Body of pancreas (tissue), 4 donors: ENCODE results near the gene PREX1. TPM values are rescaled to one million over a fixed set of nuclear protein-coding genes. Genes with fewer than 3 reads are reported as not detected.

Experiments
- ATAC-seq: fragments of 150-250 bp; one replicate; pipeline ENCODE4 v1.9.1; 2016
- DNase-seq, 4 donors: peaks; one replicate each; pipeline ENCODE4 v3.0.0-alpha.2; 2019
- H3K27ac ChIP-seq, 4 donors: fragments of 200-600 bp; sonication (generic); 1 replicate in 3 of 4; 2 replicates in 1 of 4; pipeline versions ENCODE4 v1.5.1 to v1.6.1; 2016 to 2019; ENCODE audit warnings: mild to moderate bottlenecking in 1 of 4, mixed read lengths in 1 of 4, moderate library complexity in 1 of 4
- H3K27me3 ChIP-seq, 2 donors: fragments of 200-600 bp; sonication (generic); one replicate each; pipeline ENCODE4 v1.6.0; 2016; ENCODE audit warnings: mild to moderate bottlenecking in 1 of 2
- H3K36me3 ChIP-seq, 2 donors: fragments of 200-600 bp; sonication (generic); replicated peaks in 1 of 2; 2 replicates each; pipeline ENCODE4 v1.5.1; 2016; ENCODE audit warnings: low read depth in 2 of 2; ENCODE audit not compliant: insufficient read depth in 1 of 2
- H3K4me1 ChIP-seq: fragments of 200-600 bp; sonication (generic); one replicate; pipeline ENCODE4 v1.6.0; 2016
- H3K4me3 ChIP-seq, 2 donors: fragments of 200-600 bp; sonication (generic); 1 replicate in 1 of 2; 2 replicates in 1 of 2; pipeline ENCODE4 v1.5.1; 2016 to 2019
- H3K9me3 ChIP-seq, 3 donors: fragments of 200-600 bp; sonication (generic); 1 replicate in 2 of 3; 2 replicates in 1 of 3; pipeline ENCODE4 v1.5.1; 2016
- POLR2A ChIP-seq, 3 donors: fragments of 450-650 bp; IDR thresholded peaks; one replicate each; pipeline ENCODE4 v1.6.1; 2016; ENCODE audit warnings: antibody characterized with exemption in 3 of 3, mild to moderate bottlenecking in 2 of 3
- WGBS, 2 donors: methylation state at CpG; one replicate each; pipeline ENCODE4 v1.1.5; 2017; 5-methylcytosine and 5-hydroxymethylcytosine counted together
- intact Hi-C: fragments of 100-400 bp; cut with DNase I; formaldehyde crosslinking; loops from one replicate; pipeline ENCODE4 v1.15.1; 2023
- total RNA-seq, 2 donors: library from RNA; depleted of rRNA; stranded (reverse); fragments of >200 nt; gene quantifications; one replicate each; pipeline ENCODE4 v1.1.0, GENCODE V29; 2016
- TF ChIP-seq, protein P1 (sequence below), 7 experiments: fragments of 450-650 bp in 4 of 7; fragments of 200-600 bp in 3 of 7; sonication (generic) in 3 of 7; IDR thresholded peaks; one replicate each; pipeline ENCODE4 v1.5.1; 2016 to 2019; ENCODE audit warnings: antibody characterized with exemption in 7 of 7

Gene PREX1
- total RNA-seq, 2 donors from 2014 or later: 9.1 to 14.5 TPM

DNA sequence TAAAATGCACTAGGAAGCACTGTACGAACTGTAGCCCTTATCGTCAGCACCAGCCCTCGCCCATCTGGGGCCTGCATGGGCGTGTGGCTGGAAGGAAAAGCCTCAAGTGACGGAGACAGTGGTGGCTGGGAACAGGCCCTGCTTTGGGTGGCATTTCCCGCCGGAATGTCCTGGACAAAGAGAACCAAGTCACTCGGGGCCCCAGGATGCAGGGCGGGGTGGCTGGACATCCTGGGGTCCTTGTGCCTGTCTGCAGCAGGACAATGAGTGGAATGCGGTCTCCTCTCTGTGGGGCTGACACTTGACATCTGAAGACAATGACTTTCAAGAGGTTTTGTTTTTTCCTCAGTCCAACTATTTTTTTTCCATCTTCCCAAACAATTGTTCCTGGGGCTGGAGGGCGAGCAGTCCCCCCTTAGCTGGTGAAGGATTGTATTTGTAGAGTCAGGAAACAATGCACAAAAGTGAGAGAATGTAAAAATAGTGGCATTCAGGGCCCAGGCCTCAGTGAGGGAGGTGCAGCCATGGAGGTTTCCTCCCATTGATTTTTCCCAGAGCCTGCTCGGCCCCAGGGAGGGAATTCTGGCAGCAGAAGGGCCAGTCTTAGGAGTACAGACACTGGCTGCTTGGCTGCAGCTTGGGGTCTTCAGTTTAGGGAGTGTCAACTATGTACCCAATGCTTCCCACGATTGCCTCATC lies 64.4 kb downstream of the PREX1 start:
- ATAC-seq (peak; percentile 27), DNase-seq (no peak)
- TF ChIP-seq, protein P1, sequence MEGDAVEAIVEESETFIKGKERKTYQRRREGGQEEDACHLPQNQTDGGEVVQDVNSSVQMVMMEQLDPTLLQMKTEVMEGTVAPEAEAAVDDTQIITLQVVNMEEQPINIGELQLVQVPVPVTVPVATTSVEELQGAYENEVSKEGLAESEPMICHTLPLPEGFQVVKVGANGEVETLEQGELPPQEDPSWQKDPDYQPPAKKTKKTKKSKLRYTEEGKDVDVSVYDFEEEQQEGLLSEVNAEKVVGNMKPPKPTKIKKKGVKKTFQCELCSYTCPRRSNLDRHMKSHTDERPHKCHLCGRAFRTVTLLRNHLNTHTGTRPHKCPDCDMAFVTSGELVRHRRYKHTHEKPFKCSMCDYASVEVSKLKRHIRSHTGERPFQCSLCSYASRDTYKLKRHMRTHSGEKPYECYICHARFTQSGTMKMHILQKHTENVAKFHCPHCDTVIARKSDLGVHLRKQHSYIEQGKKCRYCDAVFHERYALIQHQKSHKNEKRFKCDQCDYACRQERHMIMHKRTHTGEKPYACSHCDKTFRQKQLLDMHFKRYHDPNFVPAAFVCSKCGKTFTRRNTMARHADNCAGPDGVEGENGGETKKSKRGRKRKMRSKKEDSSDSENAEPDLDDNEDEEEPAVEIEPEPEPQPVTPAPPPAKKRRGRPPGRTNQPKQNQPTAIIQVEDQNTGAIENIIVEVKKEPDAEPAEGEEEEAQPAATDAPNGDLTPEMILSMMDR (IDR thresholded peaks at IDR 0.05): no peak
- no peak for TF ChIP-seq POLR2A (IDR thresholded peaks at IDR 0.05)
- intact Hi-C loops: no loop called here
- H3K4me1 ChIP-seq: no peaks in the 10 kb centered on the region
- no peaks in the 10 kb centered on the region for H3K27me3 ChIP-seq
- WGBS, 2 donors: 70 to 80% methylated on average over 13 of the region's 13 CpGs
- H3K27ac ChIP-seq: peak overlapping the region in 1 of 4 donors; percentile 20
- no peak overlapping the region for H3K4me3 ChIP-seq
- H3K9me3 ChIP-seq: no peaks in the 10 kb centered on the region
- no peaks in the 10 kb centered on the region for H3K36me3 ChIP-seq

- no peak for ATAC-seq
- H3K27ac ChIP-seq: peak overlapping the region in 1 of 4 donors; percentile 13
- H3K4me1 ChIP-seq: no peaks in the 10 kb centered on the region
- H3K27me3 ChIP-seq: no peaks in the 10 kb centered on the region
- no peak for DNase-seq
- no peaks in the 10 kb centered on the region for H3K36me3 ChIP-seq
- WGBS, 2 donors: 83 to 89% methylated on average over 3 of the region's 3 CpGs
- no peak for TF ChIP-seq POLR2A (IDR thresholded peaks at IDR 0.05)
- TF ChIP-seq, protein P1 (IDR thresholded peaks at IDR 0.05): no peak
- H3K9me3 ChIP-seq: no peaks in the 10 kb centered on the region
- H3K4me3 ChIP-seq: no peak overlapping the region
- intact Hi-C loops: no loop called here
Measured at GRCh38 chr20:48761874-48762273, 65.9 kb downstream of the PREX1 start.

DNA sequence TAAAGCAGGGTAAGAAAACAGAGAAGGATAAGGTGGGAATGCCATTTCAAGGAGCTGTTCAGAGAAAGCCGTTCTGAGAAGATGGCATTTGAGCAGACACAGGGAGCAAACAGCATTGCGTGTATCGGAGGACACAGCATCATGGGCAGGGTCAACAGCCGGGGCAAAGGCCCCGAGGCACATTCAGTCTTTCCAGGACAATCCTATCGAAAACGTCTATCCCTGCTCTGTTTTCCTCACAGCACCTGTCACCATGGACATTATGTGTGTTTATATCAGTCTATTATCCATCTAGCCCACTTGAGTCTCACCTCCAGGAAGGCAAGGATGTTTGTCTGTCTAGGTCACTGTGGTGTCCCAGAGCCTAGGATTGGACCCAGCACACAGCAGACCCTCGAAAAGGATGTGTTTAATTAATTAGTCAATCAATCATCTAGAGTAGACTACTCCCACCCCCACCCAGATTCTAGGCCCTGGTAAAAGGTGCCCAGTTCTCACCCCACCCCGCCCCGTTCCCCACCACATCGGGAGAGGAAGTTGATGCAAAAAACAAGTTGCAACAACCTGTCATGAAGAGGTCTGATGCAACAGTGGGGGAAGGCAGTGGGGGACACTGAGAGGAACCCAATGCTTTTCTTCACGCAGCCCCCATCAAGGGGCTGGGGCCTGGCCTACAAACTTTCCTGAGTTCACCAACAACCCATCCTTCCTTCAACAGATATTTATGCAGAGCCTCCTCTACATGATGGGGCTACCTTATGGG lies 66.6 kb downstream of the PREX1 start:
- H3K27ac ChIP-seq: peak overlapping the region in 2 of 4 donors; percentile 47 to 56
- H3K4me3 ChIP-seq: no peak overlapping the region
- H3K27me3 ChIP-seq: no peaks in the 10 kb centered on the region
- no peaks in the 10 kb centered on the region for H3K4me1 ChIP-seq
- 77 to 81% methylated on average over 12 of the region's 12 CpGs for WGBS, 2 donors
- ATAC-seq (no peak), DNase-seq (peak in 1 of 4 donors; percentile 58)
- H3K36me3 ChIP-seq: no peaks in the 10 kb centered on the region
- intact Hi-C loops: no loop called here
- no peaks in the 10 kb centered on the region for H3K9me3 ChIP-seq
- TF ChIP-seq, protein P1 (IDR thresholded peaks at IDR 0.05): no peak
- no peak for TF ChIP-seq POLR2A (IDR thresholded peaks at IDR 0.05)

DNA sequence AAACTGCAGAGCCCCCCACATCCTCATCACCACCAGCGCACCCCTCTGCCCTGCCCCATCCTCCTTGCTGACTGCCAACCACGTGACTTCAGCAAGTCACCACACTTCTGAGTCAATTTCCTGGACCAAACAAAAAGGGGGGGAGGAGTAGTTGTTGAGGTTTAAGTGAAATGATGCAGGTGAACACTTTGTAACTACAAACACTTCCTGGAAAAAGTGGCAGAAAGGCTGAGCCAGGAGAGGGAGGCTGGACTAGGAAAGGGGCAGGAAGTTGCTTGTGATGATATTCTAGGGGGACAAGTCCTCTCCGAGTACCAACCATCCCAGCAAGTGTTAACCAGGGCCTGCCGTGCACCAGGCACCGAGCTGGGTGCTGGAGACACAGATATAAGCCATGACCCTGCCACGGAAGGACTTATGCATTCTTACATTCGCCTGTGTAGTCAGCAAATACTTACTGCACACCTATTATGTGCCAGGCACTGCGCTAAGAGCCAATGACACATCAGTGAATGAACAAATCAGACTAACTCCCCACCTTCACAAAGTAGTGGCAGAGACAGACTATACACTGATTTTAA lies 67.3 kb downstream of the PREX1 start:
- Histone ChIP-seq H3K4me1 (no peaks in the 10 kb centered on the region), H3K9me3 (no peaks in the 10 kb centered on the region), H3K36me3 (no peaks in the 10 kb centered on the region), H3K27me3 (no peaks in the 10 kb centered on the region), H3K4me3 (no peak overlapping the region), H3K27ac (peak overlapping the region in 2 of 4 donors; percentile 47 to 56)
- DNase-seq (peak in 1 of 4 donors; percentile 44), ATAC-seq (no peak)
- TF ChIP-seq, protein P1 (IDR thresholded peaks at IDR 0.05): no peak
- no peak for TF ChIP-seq POLR2A (IDR thresholded peaks at IDR 0.05)
- 48 to 62% methylated on average over 8 of the region's 8 CpGs for WGBS, 2 donors
- intact Hi-C loops: no loop called here
